ENCODE data around the gene PTPRT. TPM values are rescaled to one million over a fixed set of nuclear protein-coding genes. Genes with fewer than 3 reads are reported as not detected.

Gene PTPRT
- total and polyA plus RNA-seq, 2 donors (not counting 1 experiment from before 2014, with no cell fraction given), result not detected

DNA sequence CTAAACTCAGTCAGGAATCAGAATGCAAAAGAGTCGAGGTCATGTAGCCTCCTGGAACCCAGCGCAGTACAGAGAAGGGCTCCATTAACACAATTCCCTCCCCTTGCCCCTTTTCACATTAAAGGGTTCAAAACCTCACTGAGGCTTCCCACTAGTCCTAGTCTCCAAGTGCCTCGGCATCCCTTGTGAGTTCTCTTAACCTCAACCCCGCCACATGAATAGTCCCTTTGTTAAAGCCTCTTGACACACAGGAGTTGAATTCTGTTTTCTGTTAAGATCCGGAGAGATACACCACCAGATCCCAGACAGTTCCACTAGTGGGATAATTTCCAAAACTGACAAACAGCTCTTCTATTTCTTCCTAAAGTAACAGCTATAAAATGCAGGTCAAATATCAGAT is 17.8 kb downstream of the PTPRT start:
- no peak overlapping the region for H3K9ac ChIP-seq (ENCODE audit: insufficient read depth, low read length)

DNA sequence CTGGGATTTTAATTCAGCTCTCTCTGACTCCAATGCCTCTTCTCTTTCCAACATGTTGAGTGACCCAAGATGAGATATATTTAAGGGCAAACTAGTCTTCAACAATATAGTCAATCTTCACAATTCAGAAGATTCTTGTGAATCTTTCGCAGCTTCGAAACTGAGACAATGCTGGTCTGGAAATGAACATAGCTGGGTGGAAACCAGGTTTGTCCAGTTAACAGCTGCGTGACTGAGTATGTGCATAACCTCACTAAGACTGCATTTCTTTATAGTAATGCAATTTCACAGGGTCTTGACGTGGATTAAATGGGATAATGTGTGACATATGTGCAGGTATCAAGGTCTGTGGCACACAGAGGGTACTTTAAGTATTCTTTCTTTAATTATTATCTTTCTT is 18.9 kb downstream of the PTPRT start:
- Histone ChIP-seq H3K27me3 (ENCODE audit: control insufficient read depth, insufficient read depth, low read length) (no peaks in the 10 kb centered on the region), H3K9me3 (ENCODE audit: control insufficient read depth, insufficient read depth, low read depth, low read length) (no peaks in the 10 kb centered on the region), H3K4me3 (replicated peaks in 1 of 4; ENCODE audit: control extremely low read depth in 1 of 4, insufficient read depth in 1 of 4, low read depth in 3 of 4, low read length in 4 of 4) (no peak overlapping the region), H3K36me3 (ENCODE audit: control insufficient read depth, insufficient read depth, low read length) (no peaks in the 10 kb centered on the region), H3K4me1 (ENCODE audit: control insufficient read depth, extremely low read depth, insufficient read depth, low read length) (no peaks in the 10 kb centered on the region), H3K27ac (ENCODE audit: insufficient read depth, low read length) (no peak overlapping the region), H3K9ac (ENCODE audit: insufficient read depth, low read length) (no peak overlapping the region), H3K79me2 (ENCODE audit: control insufficient read depth, insufficient read depth, low read length) (no peaks in the 10 kb centered on the region), H4K20me1 (ENCODE audit: control insufficient read depth, extremely low read depth, insufficient read depth, low read length) (no peaks in the 10 kb centered on the region), H2AFZ (ENCODE audit: low read length) (no peak overlapping the region), H3K4me2 (ENCODE audit: extremely low read depth, insufficient read depth, low read length) (no peak overlapping the region)
- DNase-seq (ENCODE audit: low read depth in 2 of 2), result no peak
- TF ChIP-seq EZH2 (IDR thresholded peaks at IDR 0.05; ENCODE audit: low read length, missing control alignments), result no peak
- TF ChIP-seq, protein P1, sequence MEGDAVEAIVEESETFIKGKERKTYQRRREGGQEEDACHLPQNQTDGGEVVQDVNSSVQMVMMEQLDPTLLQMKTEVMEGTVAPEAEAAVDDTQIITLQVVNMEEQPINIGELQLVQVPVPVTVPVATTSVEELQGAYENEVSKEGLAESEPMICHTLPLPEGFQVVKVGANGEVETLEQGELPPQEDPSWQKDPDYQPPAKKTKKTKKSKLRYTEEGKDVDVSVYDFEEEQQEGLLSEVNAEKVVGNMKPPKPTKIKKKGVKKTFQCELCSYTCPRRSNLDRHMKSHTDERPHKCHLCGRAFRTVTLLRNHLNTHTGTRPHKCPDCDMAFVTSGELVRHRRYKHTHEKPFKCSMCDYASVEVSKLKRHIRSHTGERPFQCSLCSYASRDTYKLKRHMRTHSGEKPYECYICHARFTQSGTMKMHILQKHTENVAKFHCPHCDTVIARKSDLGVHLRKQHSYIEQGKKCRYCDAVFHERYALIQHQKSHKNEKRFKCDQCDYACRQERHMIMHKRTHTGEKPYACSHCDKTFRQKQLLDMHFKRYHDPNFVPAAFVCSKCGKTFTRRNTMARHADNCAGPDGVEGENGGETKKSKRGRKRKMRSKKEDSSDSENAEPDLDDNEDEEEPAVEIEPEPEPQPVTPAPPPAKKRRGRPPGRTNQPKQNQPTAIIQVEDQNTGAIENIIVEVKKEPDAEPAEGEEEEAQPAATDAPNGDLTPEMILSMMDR (conservative IDR thresholded peaks at IDR 0.05 in 1 of 2, IDR thresholded peaks at IDR 0.05 in 1 of 2; ENCODE audit: low read depth in 1 of 2, low read length in 2 of 2), result no peak

More for the DNA sequence above, 17.8 kb downstream of the PTPRT start:
- Histone ChIP-seq H3K27ac (ENCODE audit: insufficient read depth, low read length) (no peak overlapping the region), H3K79me2 (ENCODE audit: control insufficient read depth, insufficient read depth, low read length) (no peaks in the 10 kb centered on the region), H3K27me3 (ENCODE audit: control insufficient read depth, insufficient read depth, low read length) (no peaks in the 10 kb centered on the region), H3K4me1 (ENCODE audit: control insufficient read depth, extremely low read depth, insufficient read depth, low read length) (no peaks in the 10 kb centered on the region), H3K36me3 (ENCODE audit: control insufficient read depth, insufficient read depth, low read length) (no peaks in the 10 kb centered on the region), H3K4me3 (replicated peaks in 1 of 4; ENCODE audit: control extremely low read depth in 1 of 4, insufficient read depth in 1 of 4, low read depth in 3 of 4, low read length in 4 of 4) (no peak overlapping the region), H4K20me1 (ENCODE audit: control insufficient read depth, extremely low read depth, insufficient read depth, low read length) (no peaks in the 10 kb centered on the region), H3K4me2 (ENCODE audit: extremely low read depth, insufficient read depth, low read length) (no peak overlapping the region), H2AFZ (ENCODE audit: low read length) (no peak overlapping the region), H3K9me3 (ENCODE audit: control insufficient read depth, insufficient read depth, low read depth, low read length) (no peaks in the 10 kb centered on the region)
- DNase-seq (ENCODE audit: low read depth in 2 of 2), result no peak
- TF ChIP-seq, protein P1 (conservative IDR thresholded peaks at IDR 0.05 in 1 of 2, IDR thresholded peaks at IDR 0.05 in 1 of 2; ENCODE audit: low read depth in 1 of 2, low read length in 2 of 2), result no peak
- no peak for TF ChIP-seq EZH2 (IDR thresholded peaks at IDR 0.05; ENCODE audit: low read length, missing control alignments)

DNA sequence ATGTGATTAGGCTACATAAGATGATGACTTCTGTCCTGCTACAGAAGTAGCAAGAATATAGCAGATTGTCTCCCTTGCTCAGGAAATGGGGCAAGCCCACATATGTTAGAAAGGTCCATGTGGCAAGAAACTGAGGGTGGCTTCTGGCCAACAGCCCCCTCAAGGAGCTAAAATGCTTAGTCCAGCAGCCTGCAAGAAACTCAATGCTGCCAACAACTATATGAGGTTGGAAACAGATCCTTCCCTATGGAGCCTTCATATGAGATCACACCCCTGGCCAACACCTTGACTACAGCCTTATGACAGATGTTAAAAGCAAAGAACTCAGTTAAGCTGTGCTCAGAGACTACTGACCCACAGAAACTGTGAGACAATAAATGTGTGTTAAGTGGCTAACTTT is 22.1 kb downstream of the PTPRT start:
- no peak overlapping the region for H2AFZ ChIP-seq (ENCODE audit: low read length)
- no peaks in the 10 kb centered on the region for H4K20me1 ChIP-seq (ENCODE audit: control insufficient read depth, extremely low read depth, insufficient read depth, low read length)
- TF ChIP-seq, protein P1 (conservative IDR thresholded peaks at IDR 0.05 in 1 of 2, IDR thresholded peaks at IDR 0.05 in 1 of 2; ENCODE audit: low read depth in 1 of 2, low read length in 2 of 2), result no peak
- TF ChIP-seq EZH2 (IDR thresholded peaks at IDR 0.05; ENCODE audit: low read length, missing control alignments), result no peak
- H3K4me1 ChIP-seq (ENCODE audit: control insufficient read depth, extremely low read depth, insufficient read depth, low read length), result no peaks in the 10 kb centered on the region
- H3K4me3 ChIP-seq (replicated peaks in 1 of 4; ENCODE audit: control extremely low read depth in 1 of 4, insufficient read depth in 1 of 4, low read depth in 3 of 4, low read length in 4 of 4), result no peak overlapping the region
- no peaks in the 10 kb centered on the region for H3K9me3 ChIP-seq (ENCODE audit: control insufficient read depth, insufficient read depth, low read depth, low read length)
- no peaks in the 10 kb centered on the region for H3K36me3 ChIP-seq (ENCODE audit: control insufficient read depth, insufficient read depth, low read length)
- H3K4me2 ChIP-seq (ENCODE audit: extremely low read depth, insufficient read depth, low read length), result no peak overlapping the region
- H3K9ac ChIP-seq (ENCODE audit: insufficient read depth, low read length), result no peak overlapping the region
- H3K79me2 ChIP-seq (ENCODE audit: control insufficient read depth, insufficient read depth, low read length), result no peaks in the 10 kb centered on the region
- H3K27me3 ChIP-seq (ENCODE audit: control insufficient read depth, insufficient read depth, low read length), result no peaks in the 10 kb centered on the region
- DNase-seq (ENCODE audit: low read depth in 2 of 2), result no peak
- H3K27ac ChIP-seq (ENCODE audit: insufficient read depth, low read length), result no peak overlapping the region
